Sigmoid colon (tissue), 7 donors: ENCODE results near the gene CDH20. TPM values are rescaled to one million over a fixed set of nuclear protein-coding genes. Genes with fewer than 3 reads are reported as not detected.

Experiments
- DNase-seq: peaks from one replicate; pipeline ENCODE4 v3.0.0-alpha.2; 2019
- H3K27ac ChIP-seq, 4 donors: fragments of 200-600 bp; sonication (generic); one replicate each; pipeline ENCODE4 v1.5.1; 2016 to 2019; ENCODE audit warnings: mild to moderate bottlenecking in 1 of 4
- H3K27me3 ChIP-seq, 3 donors: fragments of 200-600 bp; sonication (generic); one replicate each; pipeline ENCODE4 v1.5.1; 2019; ENCODE audit warnings: mild to moderate bottlenecking in 1 of 3
- H3K36me3 ChIP-seq, 4 donors: fragments of 200-600 bp; sonication (generic); one replicate each; pipeline ENCODE4 v1.5.1; 2016 to 2019
- H3K4me1 ChIP-seq, 4 donors: fragments of 200-600 bp; sonication (generic); one replicate each; pipeline ENCODE4 v1.5.1; 2017 to 2019
- H3K4me3 ChIP-seq, 4 donors: fragments of 200-600 bp; sonication (generic); one replicate each; pipeline ENCODE4 v1.5.1; 2017 to 2019; ENCODE audit warnings: mild to moderate bottlenecking in 2 of 4, moderate library complexity in 1 of 4
- H3K9me3 ChIP-seq, 4 donors: fragments of 200-600 bp in 3 of 4; sonication (generic) in 3 of 4; one replicate each; pipeline versions ENCODE4 v1.5.1 to v1.6.1; 2013 to 2019
- CTCF ChIP-seq, 4 experiments: fragments of 450-650 bp in 3 of 4; fragments of 200-600 bp in 1 of 4; IDR thresholded peaks; one replicate each; pipeline ENCODE4 v1.5.1; 2016 to 2019; ENCODE audit warnings: antibody characterized with exemption in 4 of 4, mild to moderate bottlenecking in 3 of 4, moderate library complexity in 2 of 4
- EP300 ChIP-seq, 4 donors: sonication (generic); formaldehyde crosslinking; IDR thresholded peaks; one replicate each; pipeline ENCODE4 v1.6.1; 2017; ENCODE audit warnings: antibody characterized with exemption in 4 of 4
- POLR2A ChIP-seq, 2 donors: fragments of 450-650 bp; IDR thresholded peaks; one replicate each; pipeline ENCODE4 v1.6.1; 2016; ENCODE audit warnings: antibody characterized with exemption in 2 of 2, mild to moderate bottlenecking in 2 of 2, moderate library complexity in 2 of 2
- POLR2AphosphoS5 ChIP-seq, 4 donors: sonication (generic); formaldehyde crosslinking; IDR thresholded peaks; one replicate each; pipeline ENCODE4 v1.6.1; 2017; ENCODE audit warnings: antibody characterized with exemption in 4 of 4
- WGBS, 2 donors: extraction: QIAGEN DNeasy Blood & Tissue Kit; methylation state at CpG; one replicate each; pipeline ENCODE4 v1.1.7; 2013; 5-methylcytosine and 5-hydroxymethylcytosine counted together
- intact Hi-C: fragments of 100-400 bp; cut with DNase I; formaldehyde crosslinking; loops from one replicate; pipeline ENCODE4 v1.15.1; 2023
- polyA plus RNA-seq, 3 donors: library from polyadenylated mRNA; stranded (reverse); fragments of 200-250 nt; gene quantifications; one replicate each; pipeline ENCODE4 v1.2.3, GENCODE V29; 2013
- small RNA-seq, 3 donors: library from RNA; depleted of rRNA; stranded (forward); fragments of <200 nt; gene quantifications; one replicate each; pipeline ENCODE3, GENCODE V24; 2016
- total RNA-seq, 4 donors: library from RNA; depleted of rRNA; stranded (reverse); fragments of >200 nt; gene quantifications; one replicate each; pipeline ENCODE4 v1.1.0, GENCODE V29; 2016
- donor health status: healthy with polysubstance abuse.
- donor health status: Bipolar disorder and iron deficiency.
- donor health status: healthy.

The CDH20 gene
- total and polyA plus RNA-seq, 7 donors, result under 0.01 to 0.33 (median 0.21) TPM; not detected in 3

GRCh38 chr18:61595615-61596251 lies 262.5 kb downstream of the CDH20 start:
- no peaks in the 10 kb centered on the region for H3K36me3 ChIP-seq
- no peak for DNase-seq
- H3K4me3 ChIP-seq, result no peak overlapping the region
- H3K9me3 ChIP-seq, result no peaks in the 10 kb centered on the region
- TF ChIP-seq EP300 (IDR thresholded peaks at IDR 0.05), result no peak
- no peak for TF ChIP-seq POLR2A (IDR thresholded peaks at IDR 0.05)
- no peak for TF ChIP-seq POLR2AphosphoS5 (IDR thresholded peaks at IDR 0.05)
- TF ChIP-seq CTCF (IDR thresholded peaks at IDR 0.05), result no peak
- peak overlapping the region in 1 of 4 donors; percentile 19 for H3K27ac ChIP-seq
- 59 to 71% methylated on average over 8 of the region's 8 CpGs for WGBS, 2 donors
- intact Hi-C loops, result no loop called here
- H3K27me3 ChIP-seq, result no peaks in the 10 kb centered on the region
- H3K4me1 ChIP-seq, result peaks cover 0 to 5% (median 0%) of the 10 kb centered on the region in 4 donors

GRCh38 chr18:61596296-61596695 lies 263.1 kb downstream of the CDH20 start:
- WGBS, 2 donors, result 57 to 73% methylated on average over 3 of the region's 3 CpGs
- Histone ChIP-seq H3K4me3 (no peak overlapping the region), H3K36me3 (no peaks in the 10 kb centered on the region), H3K4me1 (peaks cover 0 to 5% (median 0%) of the 10 kb centered on the region in 4 donors), H3K27ac (peak overlapping the region in 1 of 4 donors; percentile 19), H3K27me3 (no peaks in the 10 kb centered on the region), H3K9me3 (no peaks in the 10 kb centered on the region)
- DNase-seq, result no peak
- TF ChIP-seq POLR2AphosphoS5 (IDR thresholded peaks at IDR 0.05) (peak in 1 of 4 donors; percentile 22), POLR2A (IDR thresholded peaks at IDR 0.05) (no peak)
- intact Hi-C loops, result no loop called here

- H3K4me1 ChIP-seq, result peaks cover 0 to 5% (median 0%) of the 10 kb centered on the region in 4 donors
- no peak for DNase-seq
- TF ChIP-seq EP300 (IDR thresholded peaks at IDR 0.05) (no peak), POLR2AphosphoS5 (IDR thresholded peaks at IDR 0.05) (no peak), POLR2A (IDR thresholded peaks at IDR 0.05) (no peak), CTCF (IDR thresholded peaks at IDR 0.05) (no peak)
- H3K27me3 ChIP-seq, result no peaks in the 10 kb centered on the region
- no peak overlapping the region for H3K27ac ChIP-seq
- H3K4me3 ChIP-seq, result no peak overlapping the region
- no peaks in the 10 kb centered on the region for H3K36me3 ChIP-seq
- 81 to 85% methylated on average over 1 of the region's 1 CpG for WGBS, 2 donors
- intact Hi-C loops, result no loop called here
- no peaks in the 10 kb centered on the region for H3K9me3 ChIP-seq
Measured at GRCh38 chr18:61597316-61597715, 264.1 kb downstream of the CDH20 start.

- WGBS, 2 donors, result 89 to 92% methylated on average over 4 of the region's 4 CpGs
- no peaks in the 10 kb centered on the region for H3K9me3 ChIP-seq
- no peak overlapping the region for H3K27ac ChIP-seq
- no peak for TF ChIP-seq EP300 (IDR thresholded peaks at IDR 0.05)
- H3K27me3 ChIP-seq, result no peaks in the 10 kb centered on the region
- no peak for DNase-seq
- intact Hi-C loops, result no loop called here
- H3K4me1 ChIP-seq, result peaks cover 0 to 5% (median 0%) of the 10 kb centered on the region in 4 donors
- no peaks in the 10 kb centered on the region for H3K36me3 ChIP-seq
- no peak overlapping the region for H3K4me3 ChIP-seq
Measured at GRCh38 chr18:61600422-61600821, 267.2 kb downstream of the CDH20 start.

- 94 to 96% methylated on average over 2 of the region's 2 CpGs for WGBS, 2 donors
- H3K27ac ChIP-seq, result no peak overlapping the region
- H3K9me3 ChIP-seq, result no peaks in the 10 kb centered on the region
- H3K4me1 ChIP-seq, result peaks cover 0 to 9% (median 3%) of the 10 kb centered on the region in 4 donors
- H3K4me3 ChIP-seq, result no peak overlapping the region
- TF ChIP-seq EP300 (IDR thresholded peaks at IDR 0.05) (no peak), POLR2AphosphoS5 (IDR thresholded peaks at IDR 0.05) (no peak), CTCF (IDR thresholded peaks at IDR 0.05) (no peak), POLR2A (IDR thresholded peaks at IDR 0.05) (no peak)
- no peaks in the 10 kb centered on the region for H3K27me3 ChIP-seq
- no peak for DNase-seq
- H3K36me3 ChIP-seq, result no peaks in the 10 kb centered on the region
- intact Hi-C loops, result no loop called here
Measured at GRCh38 chr18:61602836-61603235, 269.6 kb downstream of the CDH20 start.

Small RNA genes within 50 kb of the gene (small RNA-seq; reads per million reads assigned to genes)
- gene RNU6-116P, result 0 to 0.11 (median 0) reads per million in 3 donors
